Adipocyte (in vitro differentiated cells): ENCODE results near the gene TSPAN7.
A peak's percentile ranks its signal among the peaks of the same experiment; 100 is the strongest.

Source experiments
- DNase-seq: peaks from one replicate; pipeline ENCODE4 v3.0.0-alpha.2; 2015; ENCODE audit warnings: low read depth
- H3K27me3 ChIP-seq: replicated peaks from 2 replicates; pipeline ENCODE4 v1.7.0; 2013; ENCODE audit warnings: mild to moderate bottlenecking, low read length, moderate library complexity; ENCODE audit not compliant: control insufficient read depth, insufficient read depth
- H3K36me3 ChIP-seq: 2 replicates; pipeline ENCODE4 v1.7.0; 2013; ENCODE audit warnings: low read length, mild to moderate bottlenecking, moderate library complexity; ENCODE audit not compliant: control insufficient read depth, insufficient read depth, severe bottlenecking
- H3K4me1 ChIP-seq: 2 replicates; pipeline ENCODE4 v1.7.0; 2013; ENCODE audit warnings: mild to moderate bottlenecking, low read length, moderate library complexity; ENCODE audit not compliant: control insufficient read depth, insufficient read depth
- H3K4me3 ChIP-seq: 2 replicates; pipeline ENCODE4 v1.7.0; 2013; ENCODE audit warnings: mild to moderate bottlenecking, low read length, moderate library complexity
- H3K9ac ChIP-seq: 2 replicates; pipeline ENCODE4 v1.7.0; 2013; ENCODE audit warnings: mild to moderate bottlenecking, low read length, moderate library complexity
- H3K9me3 ChIP-seq: 2 replicates; pipeline ENCODE4 v1.7.0; 2013; ENCODE audit warnings: mild to moderate bottlenecking, low read length, moderate library complexity; ENCODE audit not compliant: control insufficient read depth

TSPAN7 gene

GRCh38 chrX:38560776-38561125, 591 bp upstream of the TSPAN7 start:
- Histone ChIP-seq H3K9ac (peak overlapping the region; percentile 62), H3K9me3 (no peaks in the 10 kb centered on the region), H3K4me3 (peak overlapping the region; percentile 74), H3K27me3 (peaks cover 15% of the 10 kb centered on the region), H3K36me3 (no peaks in the 10 kb centered on the region), H3K4me1 (no peaks in the 10 kb centered on the region)
- no peak for DNase-seq

GRCh38 chrX:38561951-38562719, 793 bp downstream of the TSPAN7 start:
- H3K9me3 ChIP-seq: no peaks in the 10 kb centered on the region
- H3K4me1 ChIP-seq: no peaks in the 10 kb centered on the region
- no peak overlapping the region for H3K9ac ChIP-seq
- H3K36me3 ChIP-seq: no peaks in the 10 kb centered on the region
- peak overlapping the region; percentile 69 for H3K4me3 ChIP-seq
- DNase-seq: no peak
- H3K27me3 ChIP-seq: peaks cover 14% of the 10 kb centered on the region

- no peak for DNase-seq
- H3K36me3 ChIP-seq: no peaks in the 10 kb centered on the region
- peaks cover 4% of the 10 kb centered on the region for H3K9me3 ChIP-seq
- H3K27me3 ChIP-seq: peaks cover 14% of the 10 kb centered on the region
- H3K4me1 ChIP-seq: no peaks in the 10 kb centered on the region
- H3K9ac ChIP-seq: no peak overlapping the region
- H3K4me3 ChIP-seq: no peak overlapping the region
Measured at GRCh38 chrX:38563030-38563429, 1.7 kb downstream of the TSPAN7 start.

GRCh38 chrX:38570396-38570795, 9.1 kb downstream of the TSPAN7 start:
- H3K4me1 ChIP-seq: no peaks in the 10 kb centered on the region
- peaks cover 16% of the 10 kb centered on the region for H3K9me3 ChIP-seq
- no peak overlapping the region for H3K4me3 ChIP-seq
- H3K36me3 ChIP-seq: no peaks in the 10 kb centered on the region
- peaks cover 15% of the 10 kb centered on the region for H3K27me3 ChIP-seq
- no peak for DNase-seq
- H3K9ac ChIP-seq: no peak overlapping the region

- no peaks in the 10 kb centered on the region for H3K36me3 ChIP-seq
- no peak for DNase-seq
- H3K4me3 ChIP-seq: no peak overlapping the region
- H3K9me3 ChIP-seq: peaks cover 16% of the 10 kb centered on the region
- H3K27me3 ChIP-seq: peaks cover 15% of the 10 kb centered on the region
- no peak overlapping the region for H3K9ac ChIP-seq
- H3K4me1 ChIP-seq: no peaks in the 10 kb centered on the region
Measured at GRCh38 chrX:38571058-38571457, 9.7 kb downstream of the TSPAN7 start.

GRCh38 chrX:38574858-38575257, 13.5 kb downstream of the TSPAN7 start:
- no peaks in the 10 kb centered on the region for H3K9me3 ChIP-seq
- peaks cover 7% of the 10 kb centered on the region for H3K27me3 ChIP-seq
- H3K36me3 ChIP-seq: no peaks in the 10 kb centered on the region
- no peak for DNase-seq
- no peaks in the 10 kb centered on the region for H3K4me1 ChIP-seq
- H3K4me3 ChIP-seq: no peak overlapping the region
- H3K9ac ChIP-seq: no peak overlapping the region

GRCh38 chrX:38575888-38576287, 14.5 kb downstream of the TSPAN7 start:
- no peak for DNase-seq
- Histone ChIP-seq H3K27me3 (peaks cover 7% of the 10 kb centered on the region), H3K4me1 (no peaks in the 10 kb centered on the region), H3K9me3 (no peaks in the 10 kb centered on the region), H3K4me3 (no peak overlapping the region), H3K9ac (no peak overlapping the region), H3K36me3 (no peaks in the 10 kb centered on the region)

GRCh38 chrX:38577738-38578137, 16.4 kb downstream of the TSPAN7 start:
- DNase-seq: no peak

GRCh38 chrX:38578167-38578566, 16.8 kb downstream of the TSPAN7 start:
- H3K9ac ChIP-seq: no peak overlapping the region
- no peak for DNase-seq
- H3K36me3 ChIP-seq: no peaks in the 10 kb centered on the region
- no peak overlapping the region for H3K4me3 ChIP-seq
- peaks cover 14% of the 10 kb centered on the region for H3K27me3 ChIP-seq
- H3K4me1 ChIP-seq: no peaks in the 10 kb centered on the region
- H3K9me3 ChIP-seq: no peaks in the 10 kb centered on the region

More at GRCh38 chrX:38577738-38578137, 16.4 kb downstream of the TSPAN7 start:
- Histone ChIP-seq H3K9ac (no peak overlapping the region), H3K4me1 (no peaks in the 10 kb centered on the region), H3K36me3 (no peaks in the 10 kb centered on the region), H3K27me3 (peaks cover 11% of the 10 kb centered on the region), H3K9me3 (no peaks in the 10 kb centered on the region), H3K4me3 (no peak overlapping the region)

GRCh38 chrX:38583181-38583580, 21.8 kb downstream of the TSPAN7 start:
- Histone ChIP-seq H3K9me3 (no peaks in the 10 kb centered on the region), H3K4me3 (no peak overlapping the region), H3K36me3 (no peaks in the 10 kb centered on the region), H3K9ac (no peak overlapping the region), H3K4me1 (no peaks in the 10 kb centered on the region), H3K27me3 (peaks cover 20% of the 10 kb centered on the region)
- DNase-seq: no peak

GRCh38 chrX:38594434-38594833, 33.1 kb downstream of the TSPAN7 start:
- Histone ChIP-seq H3K27me3 (peaks cover 9% of the 10 kb centered on the region), H3K36me3 (no peaks in the 10 kb centered on the region), H3K4me3 (no peak overlapping the region), H3K9ac (no peak overlapping the region), H3K9me3 (peaks cover 43% of the 10 kb centered on the region), H3K4me1 (no peaks in the 10 kb centered on the region)
- DNase-seq: no peak

GRCh38 chrX:38595801-38596200, 34.5 kb downstream of the TSPAN7 start:
- H3K9ac ChIP-seq: no peak overlapping the region
- H3K9me3 ChIP-seq: peaks cover 43% of the 10 kb centered on the region
- peaks cover 22% of the 10 kb centered on the region for H3K27me3 ChIP-seq
- H3K36me3 ChIP-seq: no peaks in the 10 kb centered on the region
- no peak for DNase-seq
- H3K4me1 ChIP-seq: no peaks in the 10 kb centered on the region
- no peak overlapping the region for H3K4me3 ChIP-seq
